ENCODE results near the gene GSTA5. TPM values are rescaled to one million over a fixed set of nuclear protein-coding genes. Genes with fewer than 3 reads are reported as not detected.
"Not testable (repeated sequence)": the region's sequence is repeated elsewhere in the genome, so short reads cannot be mapped to it uniquely, and the experiment has no call there.

Gene GSTA5
- total and polyA plus RNA-seq, 4 donors = 0.09 to 0.22 TPM; not detected in 2

GRCh38 chr6:52808660-52809059 is 32.0 kb downstream of the GSTA5 start:
- no peaks in the 10 kb centered on the region for H3K36me3 ChIP-seq (ENCODE audit: control insufficient read depth in 4 of 4, insufficient read depth in 4 of 4, low read length in 4 of 4)
- TF ChIP-seq, protein P1, sequence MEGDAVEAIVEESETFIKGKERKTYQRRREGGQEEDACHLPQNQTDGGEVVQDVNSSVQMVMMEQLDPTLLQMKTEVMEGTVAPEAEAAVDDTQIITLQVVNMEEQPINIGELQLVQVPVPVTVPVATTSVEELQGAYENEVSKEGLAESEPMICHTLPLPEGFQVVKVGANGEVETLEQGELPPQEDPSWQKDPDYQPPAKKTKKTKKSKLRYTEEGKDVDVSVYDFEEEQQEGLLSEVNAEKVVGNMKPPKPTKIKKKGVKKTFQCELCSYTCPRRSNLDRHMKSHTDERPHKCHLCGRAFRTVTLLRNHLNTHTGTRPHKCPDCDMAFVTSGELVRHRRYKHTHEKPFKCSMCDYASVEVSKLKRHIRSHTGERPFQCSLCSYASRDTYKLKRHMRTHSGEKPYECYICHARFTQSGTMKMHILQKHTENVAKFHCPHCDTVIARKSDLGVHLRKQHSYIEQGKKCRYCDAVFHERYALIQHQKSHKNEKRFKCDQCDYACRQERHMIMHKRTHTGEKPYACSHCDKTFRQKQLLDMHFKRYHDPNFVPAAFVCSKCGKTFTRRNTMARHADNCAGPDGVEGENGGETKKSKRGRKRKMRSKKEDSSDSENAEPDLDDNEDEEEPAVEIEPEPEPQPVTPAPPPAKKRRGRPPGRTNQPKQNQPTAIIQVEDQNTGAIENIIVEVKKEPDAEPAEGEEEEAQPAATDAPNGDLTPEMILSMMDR (IDR thresholded peaks at IDR 0.05; ENCODE audit: control extremely low read depth, extremely low read depth) = no peak
- DNase-seq = no peak
- no peak for ATAC-seq (ENCODE audit: insufficient read depth, low FRiP score)
- H3K4me3 ChIP-seq = no peak overlapping the region
- H3K27me3 ChIP-seq (ENCODE audit: control insufficient read depth in 3 of 3, insufficient read depth in 3 of 3, low read length in 2 of 3) = no peaks in the 10 kb centered on the region
- 93 to 94% methylated on average over 5 of the region's 5 CpGs for WGBS, 2 donors
- H3K9ac ChIP-seq (ENCODE audit: insufficient read depth in 1 of 2, low read length in 2 of 2) = no peak overlapping the region
- no peak overlapping the region for H3K27ac ChIP-seq (ENCODE audit: low read depth in 1 of 2, low read length in 1 of 2)
- H3K4me1 ChIP-seq (ENCODE audit: control insufficient read depth in 5 of 5, insufficient read depth in 5 of 5, low read length in 5 of 5) = no peaks in the 10 kb centered on the region
- no peaks in the 10 kb centered on the region for H3K9me3 ChIP-seq (ENCODE audit: control insufficient read depth in 4 of 4, insufficient read depth in 3 of 4, low read length in 3 of 4)

- not testable (repeated sequence) for ATAC-seq (ENCODE audit: insufficient read depth, low FRiP score); H3K9ac ChIP-seq (ENCODE audit: insufficient read depth in 1 of 2, low read length in 2 of 2); H3K27me3 ChIP-seq (ENCODE audit: control insufficient read depth in 3 of 3, insufficient read depth in 3 of 3, low read length in 2 of 3); H3K9me3 ChIP-seq (ENCODE audit: control insufficient read depth in 4 of 4, insufficient read depth in 3 of 4, low read length in 3 of 4); H3K27ac ChIP-seq (ENCODE audit: low read depth in 1 of 2, low read length in 1 of 2); H3K4me3 ChIP-seq; DNase-seq; H3K36me3 ChIP-seq (ENCODE audit: control insufficient read depth in 4 of 4, insufficient read depth in 4 of 4, low read length in 4 of 4); H3K4me1 ChIP-seq (ENCODE audit: control insufficient read depth in 5 of 5, insufficient read depth in 5 of 5, low read length in 5 of 5)
- 54 to 77% methylated on average over 5 of the region's 5 CpGs for WGBS, 2 donors
Measured at GRCh38 chr6:52803668-52804255, 36.9 kb downstream of the GSTA5 start, which contains the start of gene GSTA1. TSS of gene GSTA1 (minus strand) at chr6:52803816. CDS start at chr6:52799267, 4,549 bp downstream.

DNA sequence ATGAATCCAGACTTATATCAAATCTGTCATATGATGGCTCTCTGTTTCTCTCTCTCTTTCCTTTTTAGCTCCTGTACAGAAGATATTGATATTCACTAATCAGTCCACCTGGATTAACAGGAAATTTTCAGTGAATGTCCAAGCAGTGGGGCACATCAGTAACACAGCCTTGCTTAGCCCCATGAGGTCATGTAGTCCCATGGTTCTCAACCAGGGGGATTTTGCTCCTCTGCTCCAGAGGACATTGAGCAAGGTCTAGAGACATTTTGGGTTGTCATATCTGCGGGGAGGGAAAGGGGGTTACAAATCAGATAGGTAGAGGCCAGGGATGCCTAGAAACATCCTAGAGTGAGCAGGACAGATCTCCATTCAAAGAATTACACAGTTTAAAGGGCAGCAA is 37.8 kb downstream of the GSTA5 start:
- DNase-seq = no peak
- Histone ChIP-seq H3K4me1 (ENCODE audit: control insufficient read depth in 5 of 5, insufficient read depth in 5 of 5, low read length in 5 of 5) (no peaks in the 10 kb centered on the region), H3K27me3 (ENCODE audit: control insufficient read depth in 3 of 3, insufficient read depth in 3 of 3, low read length in 2 of 3) (no peaks in the 10 kb centered on the region), H3K4me3 (no peak overlapping the region), H3K9ac (ENCODE audit: insufficient read depth in 1 of 2, low read length in 2 of 2) (no peak overlapping the region), H3K27ac (ENCODE audit: low read depth in 1 of 2, low read length in 1 of 2) (no peak overlapping the region), H3K9me3 (ENCODE audit: control insufficient read depth in 4 of 4, insufficient read depth in 3 of 4, low read length in 3 of 4) (no peaks in the 10 kb centered on the region), H3K36me3 (ENCODE audit: control insufficient read depth in 4 of 4, insufficient read depth in 4 of 4, low read length in 4 of 4) (no peaks in the 10 kb centered on the region)
- ATAC-seq (ENCODE audit: insufficient read depth, low FRiP score) = no peak
- TF ChIP-seq, protein P1 (IDR thresholded peaks at IDR 0.05; ENCODE audit: control extremely low read depth, extremely low read depth) = no peak
- WGBS, 2 donors = 92 to 98% methylated on average over 1 of the region's 1 CpG

- H3K36me3 ChIP-seq (ENCODE audit: control insufficient read depth in 4 of 4, insufficient read depth in 4 of 4, low read length in 4 of 4) = no peaks in the 10 kb centered on the region
- H3K9me3 ChIP-seq (ENCODE audit: control insufficient read depth in 4 of 4, insufficient read depth in 3 of 4, low read length in 3 of 4) = no peaks in the 10 kb centered on the region
- no peak for DNase-seq
- no peak overlapping the region for H3K27ac ChIP-seq (ENCODE audit: low read depth in 1 of 2, low read length in 1 of 2)
- 77 to 90% methylated on average over 2 of the region's 2 CpGs for WGBS, 2 donors
- no peaks in the 10 kb centered on the region for H3K4me1 ChIP-seq (ENCODE audit: control insufficient read depth in 5 of 5, insufficient read depth in 5 of 5, low read length in 5 of 5)
- TF ChIP-seq, protein P1 (IDR thresholded peaks at IDR 0.05; ENCODE audit: control extremely low read depth, extremely low read depth) = no peak
- no peaks in the 10 kb centered on the region for H3K27me3 ChIP-seq (ENCODE audit: control insufficient read depth in 3 of 3, insufficient read depth in 3 of 3, low read length in 2 of 3)
- no peak overlapping the region for H3K9ac ChIP-seq (ENCODE audit: insufficient read depth in 1 of 2, low read length in 2 of 2)
- ATAC-seq (ENCODE audit: insufficient read depth, low FRiP score) = no peak
- H3K4me3 ChIP-seq = no peak overlapping the region
Measured at GRCh38 chr6:52801188-52801841, 39.3 kb downstream of the GSTA5 start.

DNA sequence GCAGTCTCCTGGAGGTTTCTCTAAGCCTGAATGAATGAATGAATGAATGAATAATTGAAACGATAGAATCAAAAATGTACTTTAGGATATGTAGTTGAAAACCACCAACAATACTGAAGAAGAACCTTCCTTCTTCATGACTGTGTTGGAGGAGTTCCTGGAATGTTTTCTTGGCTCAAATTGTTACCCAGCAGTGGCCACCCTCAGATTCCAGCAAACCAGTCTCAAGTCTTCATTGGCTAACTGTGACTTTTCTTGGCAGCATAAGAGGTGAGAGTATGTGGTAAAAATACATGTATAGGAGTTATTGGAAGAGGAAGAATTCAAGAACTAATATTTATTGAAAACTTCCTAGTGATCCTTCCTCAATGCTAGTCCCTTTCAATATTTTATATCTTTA is 41.3 kb downstream of the GSTA5 start:
- not testable (repeated sequence) for H3K4me3 ChIP-seq; H3K27ac ChIP-seq (ENCODE audit: low read depth in 1 of 2, low read length in 1 of 2); H3K27me3 ChIP-seq (ENCODE audit: control insufficient read depth in 3 of 3, insufficient read depth in 3 of 3, low read length in 2 of 3); H3K36me3 ChIP-seq (ENCODE audit: control insufficient read depth in 4 of 4, insufficient read depth in 4 of 4, low read length in 4 of 4); H3K9me3 ChIP-seq (ENCODE audit: control insufficient read depth in 4 of 4, insufficient read depth in 3 of 4, low read length in 3 of 4); DNase-seq; H3K9ac ChIP-seq (ENCODE audit: insufficient read depth in 1 of 2, low read length in 2 of 2); ATAC-seq (ENCODE audit: insufficient read depth, low FRiP score); H3K4me1 ChIP-seq (ENCODE audit: control insufficient read depth in 5 of 5, insufficient read depth in 5 of 5, low read length in 5 of 5)
- 88 to 89% methylated on average over 1 of the region's 1 CpG for WGBS, 2 donors

DNA sequence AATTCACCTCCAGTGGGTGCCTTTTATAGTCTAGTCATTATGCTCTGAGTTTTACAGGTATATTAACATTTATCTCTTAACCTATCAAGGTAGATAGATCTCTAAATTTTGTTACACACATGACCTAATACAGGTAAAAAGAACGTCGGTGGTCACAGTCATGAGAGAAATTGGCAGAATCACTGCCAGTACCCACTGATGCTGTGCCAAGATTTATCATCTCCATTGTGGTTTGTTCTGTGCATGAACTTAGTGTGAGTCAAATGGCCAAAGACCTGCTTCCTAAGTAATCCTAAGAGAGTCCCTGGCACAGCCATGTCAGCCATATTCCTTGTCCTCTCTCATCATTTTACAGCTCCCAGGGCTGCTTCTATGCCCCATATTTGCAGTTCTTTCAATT is 46.2 kb downstream of the GSTA5 start:
- WGBS, 2 donors = 89 to 91% methylated on average over 2 of the region's 2 CpGs
- not testable (repeated sequence) for H3K27ac ChIP-seq (ENCODE audit: low read depth in 1 of 2, low read length in 1 of 2)

More for the DNA sequence above, 46.2 kb downstream of the GSTA5 start:
- H3K9ac ChIP-seq (ENCODE audit: insufficient read depth in 1 of 2, low read length in 2 of 2); H3K27me3 ChIP-seq (ENCODE audit: control insufficient read depth in 3 of 3, insufficient read depth in 3 of 3, low read length in 2 of 3); DNase-seq; H3K4me1 ChIP-seq (ENCODE audit: control insufficient read depth in 5 of 5, insufficient read depth in 5 of 5, low read length in 5 of 5); ATAC-seq (ENCODE audit: insufficient read depth, low FRiP score); H3K4me3 ChIP-seq; H3K9me3 ChIP-seq (ENCODE audit: control insufficient read depth in 4 of 4, insufficient read depth in 3 of 4, low read length in 3 of 4); H3K36me3 ChIP-seq (ENCODE audit: control insufficient read depth in 4 of 4, insufficient read depth in 4 of 4, low read length in 4 of 4): not testable (repeated sequence)

Data from lung (tissue), 12 donors.